Prostate gland (tissue), 2 donors: ENCODE measurements around the gene INHBC.

Experiments used
- CTCF ChIP-seq, 4 experiments: fragments of 200-600 bp in 2 of 4; fragments of 450-650 bp in 2 of 4; sonication (generic) in 2 of 4; IDR thresholded peaks; 1 replicate in 3 of 4; 2 replicates in 1 of 4; pipeline ENCODE4 v1.5.1; 2016 to 2019; ENCODE audit warnings: antibody characterized with exemption in 4 of 4, mild to moderate bottlenecking in 2 of 4, moderate library complexity in 2 of 4
- POLR2A ChIP-seq: fragments of 450-650 bp; IDR thresholded peaks from one replicate; pipeline ENCODE4 v1.6.1; 2016; ENCODE audit warnings: antibody characterized with exemption, mild to moderate bottlenecking
- POLR2AphosphoS5 ChIP-seq: sonication (generic); formaldehyde crosslinking; IDR thresholded peaks from one replicate; pipeline ENCODE4 v1.6.1; 2017; ENCODE audit warnings: antibody characterized with exemption

GRCh38 chr12:57470970-57471656, 36.5 kb downstream of the INHBC start:
- TF ChIP-seq POLR2AphosphoS5 (no peak), POLR2A (no peak), CTCF (IDR thresholded peaks at IDR 0.05) (no peak)
